Measurements from ENCODE around the gene PAPPA2. TPM values are rescaled to one million over a fixed set of nuclear protein-coding genes. Genes with fewer than 3 reads are reported as not detected.
A peak's percentile ranks its signal among the peaks of the same experiment; 100 is the strongest.

PAPPA2 gene
- total RNA-seq, 1 donor from 2014 or later = 3.8 TPM

- no peak for DNase-seq
These were observed 36.7 kb downstream of the PAPPA2 start for GRCh38 chr1:176499671-176500070.

DNA sequence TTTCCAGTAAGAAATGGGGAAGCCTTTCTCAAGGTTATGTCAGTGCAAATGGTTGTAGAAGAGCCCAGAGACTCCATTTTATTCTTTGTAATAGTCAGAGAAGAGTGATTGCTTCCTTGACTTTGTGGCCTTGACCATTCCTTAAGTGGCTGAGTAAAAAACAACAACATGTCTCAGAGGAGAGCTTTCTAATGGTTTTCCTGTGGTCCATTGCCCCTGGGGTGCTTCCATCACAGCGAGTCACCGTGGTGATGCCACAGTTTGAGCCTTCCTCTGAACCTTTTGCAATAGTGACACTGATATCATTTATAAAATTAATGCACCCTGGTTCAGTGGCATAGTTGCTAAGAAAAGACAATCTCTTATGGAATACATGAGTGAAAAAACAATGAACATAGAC is 38.6 kb downstream of the PAPPA2 start:
- DNase-seq = no peak

GRCh38 chr1:176504848-176505553 is 42.0 kb downstream of the PAPPA2 start:
- no peak for DNase-seq

DNA sequence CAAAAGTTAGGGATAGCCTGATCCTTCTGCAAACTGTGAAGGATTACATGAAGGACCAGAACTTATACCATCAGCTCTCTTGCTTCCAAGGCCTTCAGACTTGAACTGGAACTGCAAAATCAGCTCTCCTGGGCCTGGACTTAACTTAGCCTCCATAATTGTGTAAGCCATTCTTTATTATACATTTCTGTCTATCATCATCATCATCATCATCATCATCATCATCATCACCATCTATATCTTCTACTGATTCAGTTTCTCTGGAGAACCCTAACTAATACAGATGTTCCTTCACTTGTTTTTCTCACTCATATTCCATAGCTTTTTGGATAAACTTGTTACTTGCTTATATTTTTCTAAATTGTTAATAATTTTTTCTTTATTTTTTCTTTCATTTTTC is 50.0 kb downstream of the PAPPA2 start:
- no peak for DNase-seq

DNA sequence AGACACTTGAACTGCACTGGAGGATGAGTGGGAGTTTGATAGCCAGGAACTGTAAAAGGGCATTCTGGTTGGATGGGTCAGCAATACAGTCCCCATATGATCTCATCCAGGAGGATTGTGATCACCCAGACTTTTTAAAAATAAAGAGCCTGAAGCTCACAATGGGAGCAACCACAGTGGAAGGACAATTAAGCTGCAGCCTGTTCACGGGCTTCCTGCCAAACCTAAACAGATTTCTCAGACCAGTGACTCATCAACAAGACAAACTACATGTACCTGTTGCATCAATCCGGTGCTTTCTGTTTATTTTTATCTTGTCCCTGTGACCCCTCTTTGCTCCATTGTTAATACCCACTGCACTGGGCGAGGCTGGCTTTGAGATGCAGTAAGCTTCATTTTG is 52.3 kb downstream of the PAPPA2 start:
- no peak for DNase-seq

DNA sequence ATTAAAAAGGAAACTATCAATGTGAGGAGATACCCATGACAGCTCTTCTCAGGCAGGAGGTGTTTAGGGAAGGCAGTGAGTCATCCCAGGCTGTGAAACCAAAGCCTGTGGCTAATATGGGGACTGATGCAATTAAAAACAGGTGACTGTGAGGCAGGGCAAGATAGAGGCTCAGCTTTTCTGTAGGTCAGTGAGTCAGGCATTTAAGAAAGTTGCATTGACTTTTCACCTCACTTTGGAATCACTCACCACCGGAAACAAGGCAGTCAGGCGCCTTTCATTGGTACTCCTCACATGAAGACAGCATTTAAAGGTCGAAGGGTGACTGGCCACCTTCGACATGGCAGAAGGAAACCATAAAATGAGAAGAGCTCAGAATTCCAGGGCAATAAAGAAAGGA is 54.5 kb downstream of the PAPPA2 start:
- no peak for DNase-seq

DNA sequence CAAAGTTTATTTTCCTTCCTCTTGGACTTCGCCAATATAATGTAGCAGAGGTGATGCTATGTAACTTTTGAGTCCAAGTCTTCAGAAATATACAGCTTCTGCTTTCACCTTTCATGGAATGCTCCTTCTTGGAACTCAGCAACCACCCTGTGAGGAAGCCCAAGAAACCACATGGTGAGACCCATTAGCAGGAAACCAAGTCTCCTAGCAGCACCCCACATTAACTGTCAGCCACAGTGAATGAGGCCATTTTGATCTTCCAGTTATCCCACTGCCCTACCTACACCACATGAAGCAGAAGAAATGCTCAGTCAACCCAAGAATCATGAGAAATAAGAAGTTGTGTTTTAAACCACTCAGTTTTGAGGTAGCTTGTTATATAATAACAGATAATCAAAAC is 58.2 kb downstream of the PAPPA2 start:
- no peak for DNase-seq

- no peak for DNase-seq
These were observed 59.4 kb downstream of the PAPPA2 start for GRCh38 chr1:176522310-176522845.

GRCh38 chr1:176529395-176530090 is 66.6 kb downstream of the PAPPA2 start:
- DNase-seq = no peak

DNA sequence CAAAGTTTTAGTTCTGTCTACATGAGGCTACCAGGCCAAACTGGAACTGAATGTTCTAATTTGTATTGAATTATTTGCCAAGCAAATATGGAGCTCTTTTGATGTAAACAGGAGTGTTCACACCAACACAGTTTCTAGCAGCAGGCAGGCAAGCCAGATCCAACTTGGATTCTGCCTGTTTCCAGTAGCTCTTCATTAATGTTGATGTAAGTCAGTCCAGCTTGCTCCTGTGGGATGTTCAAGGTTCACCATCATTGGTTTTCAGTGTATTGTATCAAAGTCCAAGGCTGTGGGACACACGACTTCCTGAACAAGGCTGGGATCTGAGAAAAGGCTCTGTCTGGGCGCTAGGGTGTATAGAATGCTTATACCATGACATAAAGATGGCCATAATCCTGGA is 68.1 kb downstream of the PAPPA2 start:
- DNase-seq = no peak

DNA sequence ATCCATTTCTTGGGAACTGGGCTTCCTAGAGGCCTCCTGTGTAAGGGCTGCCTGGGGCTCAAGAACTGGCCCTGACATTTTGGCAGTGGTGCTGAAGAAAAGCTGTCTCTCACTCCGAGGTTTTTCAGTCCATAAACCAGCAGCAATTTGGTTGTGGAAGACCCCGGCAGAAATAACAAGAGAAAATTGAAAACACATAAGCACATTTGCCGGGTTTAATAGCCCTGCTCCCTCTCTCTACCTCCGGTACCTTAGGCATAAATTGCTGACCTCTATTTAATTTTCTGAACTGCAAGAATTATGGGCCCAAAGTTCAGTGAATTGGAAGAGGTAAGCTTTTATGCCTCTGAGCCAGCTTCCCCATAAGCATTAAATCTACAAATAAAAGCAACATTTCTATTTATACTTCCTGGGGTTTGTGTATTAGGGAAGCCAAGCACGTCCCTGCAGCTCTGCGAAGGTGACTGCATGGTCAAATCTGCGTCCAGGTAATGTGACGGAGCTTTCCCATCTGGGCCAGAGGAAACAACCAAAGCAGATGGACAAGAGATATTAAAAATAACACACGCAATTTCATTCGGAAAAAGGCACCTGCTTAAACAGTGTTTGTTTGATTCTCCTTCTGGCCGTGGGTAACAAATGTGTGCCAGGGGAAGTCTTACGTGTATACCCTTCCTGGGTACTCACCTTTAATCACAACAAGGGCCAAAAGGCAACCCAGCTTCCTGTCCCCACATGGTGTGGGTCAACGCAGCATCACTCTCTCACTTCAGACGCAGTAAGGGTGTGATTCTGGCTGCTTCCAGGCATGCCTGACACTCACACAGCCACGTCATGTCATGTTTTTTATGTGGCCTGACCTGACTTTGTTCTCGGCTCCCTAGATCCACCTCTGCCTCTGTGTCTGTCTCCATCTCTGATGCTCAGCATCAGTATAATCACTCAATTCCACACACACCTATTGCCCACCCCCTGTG is 69.2 kb downstream of the PAPPA2 start:
- no peak for DNase-seq

- DNase-seq = no peak
These were observed 70.0 kb downstream of the PAPPA2 start for GRCh38 chr1:176533020-176533419.

GRCh38 chr1:176536588-176536987 is 73.6 kb downstream of the PAPPA2 start:
- DNase-seq = no peak

- no peak for DNase-seq
These were observed 76.0 kb downstream of the PAPPA2 start for GRCh38 chr1:176539018-176539417.

DNA sequence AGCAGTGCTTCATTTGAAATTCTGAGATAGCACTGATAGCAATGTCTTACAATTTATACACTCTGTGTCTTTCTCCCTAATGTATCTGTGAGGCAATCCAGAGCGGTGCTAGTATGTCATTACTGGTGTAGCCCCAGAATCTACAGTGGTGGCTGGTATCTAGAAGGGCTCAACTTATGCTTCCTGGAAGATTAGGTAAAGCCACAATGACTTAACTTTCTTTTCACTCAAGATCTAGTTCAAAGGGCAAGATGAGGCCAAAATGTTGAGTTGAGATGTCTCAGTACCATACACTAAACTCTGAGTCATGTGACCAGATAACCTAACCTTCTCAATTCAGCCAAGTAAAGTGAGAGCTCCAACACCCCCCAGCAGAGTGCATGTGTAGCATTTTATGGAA is 77.5 kb downstream of the PAPPA2 start:
- DNase-seq = no peak

GRCh38 chr1:176541663-176542062 is 78.7 kb downstream of the PAPPA2 start:
- DNase-seq = no peak

- DNase-seq = no peak
These were observed 79.4 kb downstream of the PAPPA2 start for GRCh38 chr1:176542352-176542751.

GRCh38 chr1:176543360-176544129 is 80.6 kb downstream of the PAPPA2 start:
- no peak for DNase-seq

- no peak for DNase-seq
These were observed 82.2 kb downstream of the PAPPA2 start for GRCh38 chr1:176545034-176545639.

DNA sequence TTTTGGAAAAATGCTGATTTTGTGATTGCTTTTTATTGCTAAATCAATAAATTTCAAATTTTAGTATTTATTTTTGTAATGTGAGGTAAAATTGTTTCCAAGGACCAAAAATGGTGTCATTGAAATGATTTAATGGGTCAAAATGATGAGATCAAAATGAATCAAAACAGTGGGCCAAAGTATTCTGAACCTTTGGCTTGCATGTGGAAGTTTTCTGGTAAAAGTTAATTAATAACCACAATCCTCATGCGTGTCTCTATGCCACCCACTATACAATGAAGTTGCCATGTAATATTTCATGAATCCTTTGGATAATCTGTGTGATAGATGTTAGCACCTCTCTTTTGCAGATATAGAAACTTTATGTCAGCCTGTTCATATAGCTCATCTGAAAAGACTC is 83.8 kb downstream of the PAPPA2 start:
- no peak for DNase-seq

DNA sequence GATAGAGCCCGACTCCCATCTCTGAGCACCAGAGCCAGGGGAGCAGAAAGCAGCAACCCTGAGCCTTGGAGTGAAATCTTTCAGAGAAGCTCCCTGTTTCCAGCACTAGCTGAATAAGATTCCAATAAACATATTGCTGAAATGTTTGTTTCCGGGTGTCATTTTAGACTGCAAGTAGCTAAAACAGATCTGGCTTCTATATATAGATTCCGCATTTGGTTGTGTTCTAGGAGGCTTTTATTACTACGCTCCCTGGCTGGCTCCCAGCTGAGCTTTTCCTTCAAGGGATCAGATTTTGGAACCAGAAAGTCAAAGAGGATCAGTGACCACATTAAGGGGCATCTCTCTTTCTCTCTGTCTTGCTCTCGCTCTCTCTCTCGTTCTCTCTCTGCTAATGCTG is 88.2 kb downstream of the PAPPA2 start:
- DNase-seq = peak; percentile 56
